Small intestine (tissue), 16 donors: ENCODE measurements around the gene ZCCHC18. TPM values are rescaled to one million over a fixed set of nuclear protein-coding genes. Genes with fewer than 3 reads are reported as not detected.
"Not testable (repeated sequence)": the region's sequence is repeated elsewhere in the genome, so short reads cannot be mapped to it uniquely, and the experiment has no call there.

Experiments used
- DNase-seq, 2 donors: peaks; one replicate each; pipeline versions ENCODE4 v3.0.0 to v3.0.0-alpha.2; 2013
- FAIRE-seq: peaks from 2 replicates; lab custom pipeline; 2012; peaks lifted over from hg19 to GRCh38; lab: Jason Lieb, UNC
- H3K27ac ChIP-seq, 3 donors: one replicate each; pipeline ENCODE4 v1.5.1; 2013; ENCODE audit warnings: low read length in 2 of 3, mild to moderate bottlenecking in 2 of 3, control low read depth in 1 of 3, inconsistent platforms in 1 of 3, low read depth in 1 of 3, moderate library complexity in 1 of 3
- H3K27me3 ChIP-seq, 3 donors: one replicate each; pipeline ENCODE4 v1.6.1; 2013; ENCODE audit warnings: low read length in 3 of 3, inconsistent platforms in 1 of 3; ENCODE audit not compliant: control insufficient read depth in 3 of 3, insufficient read depth in 3 of 3
- H3K36me3 ChIP-seq, 3 donors: one replicate each; pipeline ENCODE4 v1.6.1; 2013; ENCODE audit warnings: low read length in 3 of 3, inconsistent platforms in 1 of 3, low read depth in 1 of 3, mild to moderate bottlenecking in 1 of 3, moderate library complexity in 1 of 3; ENCODE audit not compliant: control insufficient read depth in 3 of 3, insufficient read depth in 2 of 3
- H3K4me1 ChIP-seq, 3 donors: one replicate each; pipeline ENCODE4 v1.6.1; 2013; ENCODE audit warnings: low read length in 2 of 3, inconsistent platforms in 1 of 3, low read depth in 1 of 3, mild to moderate bottlenecking in 1 of 3, moderate library complexity in 1 of 3; ENCODE audit not compliant: control insufficient read depth in 3 of 3, insufficient read depth in 2 of 3
- H3K4me3 ChIP-seq, 3 donors: one replicate each; pipeline ENCODE4 v1.5.1; 2013; ENCODE audit warnings: low read length in 3 of 3, control low read depth in 1 of 3, inconsistent platforms in 1 of 3, low read depth in 1 of 3, mild to moderate bottlenecking in 1 of 3, moderate library complexity in 1 of 3
- H3K9me3 ChIP-seq, 2 donors: one replicate each; pipeline ENCODE4 v1.6.1; 2013; ENCODE audit warnings: low read depth in 1 of 2, low read length in 1 of 2; ENCODE audit not compliant: control insufficient read depth in 2 of 2, insufficient read depth in 1 of 2
- WGBS, 3 donors: extraction: QIAGEN DNeasy Blood & Tissue Kit; methylation state at CpG; one replicate each; pipeline ENCODE4 v1.1.7; 2013; 5-methylcytosine and 5-hydroxymethylcytosine counted together
- long read RNA-seq, 10 donors: transcript quantifications; one replicate each; lab custom pipeline, GENCODE V29; 2026
- polyA plus RNA-seq, 4 donors: library from polyadenylated mRNA; stranded (reverse) in 3 of 4; unstranded in 1 of 4; fragments of 200-250 nt in 3 of 4; fragments of 120-200 nt in 1 of 4; gene quantifications; one replicate each; pipeline versions ENCODE4 v1.2.1 to v1.2.3, GENCODE V29; 2013
- donor health status: healthy with polysubstance abuse.
- donor health status: control.
- donor health status: control.
- donor health status: Bipolar disorder and iron deficiency.
- donor health status: healthy.

ZCCHC18 gene
- polyA plus RNA-seq = under 1 TPM in 2 of 4 donors, not detected in 2; 0.70 to 0.93 TPM
- long read RNA-seq, donor 1, partial matches to known transcripts = 14 of 15 reads
- long read RNA-seq, donor 1, other reads (novel, unspliced or antisense) = 0 of 15 reads
- long read RNA-seq, donor 2 = 0 reads
- long read RNA-seq, donor 3, partial matches to known transcripts = 0 of 7 reads
- long read RNA-seq, donor 3, other reads (novel, unspliced or antisense) = 5 of 7 reads
- long read RNA-seq, donor 4 = 0 reads
- long read RNA-seq, donor 5 = 0 reads
- long read RNA-seq, donor 6 = 0 reads
- long read RNA-seq, donor 7, partial matches to known transcripts = 0 of 4 reads
- long read RNA-seq, donor 7, other reads (novel, unspliced or antisense) = 0 of 4 reads
- long read RNA-seq, donor 8 = 0 reads
- long read RNA-seq, donor 9 = 0 reads
- long read RNA-seq, donor 10, partial matches to known transcripts = 0 of 2 reads
- long read RNA-seq, donor 10, other reads (novel, unspliced or antisense) = 0 of 2 reads

DNA sequence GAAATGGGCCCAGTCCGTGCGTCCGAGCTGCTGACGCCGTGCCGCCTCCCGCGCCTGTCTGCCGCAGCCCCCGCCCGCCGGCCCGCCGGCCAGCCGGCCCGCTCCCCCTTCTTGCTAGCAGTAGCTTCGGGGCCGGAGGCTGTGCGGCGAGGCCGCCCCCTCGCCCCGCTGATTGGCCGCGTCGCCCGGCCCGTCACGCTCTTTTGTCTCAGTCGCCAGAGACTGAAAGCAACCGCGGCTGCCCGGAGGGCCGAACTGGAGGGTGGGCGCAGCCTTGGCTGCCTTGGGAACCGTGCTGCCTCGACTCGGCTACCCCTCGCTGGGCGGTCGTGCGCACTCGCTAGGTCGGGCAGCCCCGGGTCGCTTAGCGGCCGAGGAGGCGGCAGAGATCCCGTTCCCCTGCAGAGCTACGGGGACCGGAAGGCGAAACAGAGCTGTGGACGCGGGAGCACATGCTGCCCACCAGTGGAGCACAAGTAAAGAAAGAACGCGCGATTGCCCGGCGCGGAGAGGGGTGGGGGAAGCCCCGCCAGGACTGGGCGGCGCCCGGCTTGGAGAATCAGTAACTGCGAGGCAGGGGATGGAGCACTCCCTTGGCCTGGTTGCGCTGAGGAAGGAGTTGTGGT lies at the start of gene ZCCHC18:
TSS of gene ZCCHC18 (plus strand) at position 198 of the 626 bp plus-strand sequence. CDS start 1,589 bp downstream, outside the sequence.
- peak within 1 kb of the TSS; percentile 0 to 89 (median 68) for H3K27ac ChIP-seq
- H3K27me3 ChIP-seq = peaks cover 0 to 13% (median 0%) of the 10 kb centered on the region in 3 donors
- FAIRE-seq = no peak
- H3K9me3 ChIP-seq = no peaks in the 10 kb centered on the region
- no peaks in the 10 kb centered on the region for H3K36me3 ChIP-seq
- 0 to 28% (median 13%) methylated on average over 49 to 67 of the region's 67 CpGs for WGBS, 3 donors
- H3K4me1 ChIP-seq = no peaks in the 10 kb centered on the region
- DNase-seq = peak in 1 of 2 donors; percentile 48
- peak within 1 kb of the TSS; percentile 36 to 51 (median 50) for H3K4me3 ChIP-seq

DNA sequence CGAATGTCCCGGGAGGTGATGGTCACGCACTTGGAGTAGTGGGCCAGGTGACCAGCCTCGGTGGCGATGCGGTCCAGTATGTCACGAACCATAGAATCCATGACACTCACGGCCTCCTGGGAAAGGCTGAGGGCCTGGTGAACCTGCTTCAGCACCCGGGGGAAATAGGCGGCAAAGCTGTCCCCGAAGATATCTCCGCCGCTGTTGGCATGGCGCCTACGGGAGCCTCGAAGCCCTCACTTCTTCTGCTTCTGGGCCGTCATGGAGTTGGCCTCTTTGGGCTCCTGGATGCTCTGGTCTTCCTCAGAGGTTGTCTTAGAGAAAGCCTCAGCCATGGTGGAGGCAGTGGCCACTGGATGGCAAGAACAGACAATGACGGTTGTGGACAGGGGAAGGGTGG lies 49.7 kb upstream of the ZCCHC18 start:
- FAIRE-seq = not testable (repeated sequence)

DNA sequence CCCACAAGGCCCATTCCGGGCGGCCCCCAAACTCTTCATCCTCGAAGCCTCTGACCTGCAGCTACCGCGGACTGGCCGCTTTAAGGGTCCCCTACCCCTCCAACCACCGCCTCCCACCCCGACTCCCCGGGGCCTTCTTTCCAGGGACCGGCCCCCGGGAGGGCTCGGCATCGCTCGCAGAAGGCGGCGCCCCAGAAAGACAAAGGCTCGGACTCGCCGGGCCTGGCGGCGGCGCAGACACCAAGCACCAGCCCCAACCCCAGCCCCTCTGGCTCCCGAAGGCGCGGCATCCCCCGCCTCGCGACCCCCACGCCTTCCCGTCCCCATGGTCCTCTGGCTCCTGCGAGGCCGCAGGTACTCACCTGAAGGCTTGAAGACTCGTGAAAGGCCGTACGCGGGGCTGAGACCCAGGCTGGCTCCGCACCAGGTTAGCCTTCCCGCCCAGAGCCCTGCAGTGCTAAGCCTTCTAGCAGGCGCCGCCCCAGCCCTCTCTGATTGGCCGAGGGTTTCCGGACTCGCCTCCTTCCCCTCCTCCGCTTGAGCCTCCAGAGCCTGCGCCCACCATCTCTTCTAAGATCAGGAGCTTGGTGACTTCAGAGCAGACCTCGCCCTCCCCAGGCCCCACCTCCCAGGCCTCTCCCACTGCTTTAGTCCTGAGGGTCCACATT lies 36.4 kb upstream of the ZCCHC18 start, which contains the start of gene TMSB15C:
TSS of gene TMSB15C (minus strand) at position 459 of the 668 bp plus-strand sequence.
- not testable (repeated sequence) for H3K4me1 ChIP-seq, H3K27ac ChIP-seq, H3K9me3 ChIP-seq, H3K36me3 ChIP-seq, DNase-seq, FAIRE-seq, H3K27me3 ChIP-seq, H3K4me3 ChIP-seq
- no CpG with 5 or more reads among the region's 46 CpGs for WGBS, 3 donors

More for the DNA sequence above, 49.7 kb upstream of the ZCCHC18 start:
- not testable (repeated sequence) for H3K4me3 ChIP-seq, H3K4me1 ChIP-seq, DNase-seq, H3K9me3 ChIP-seq, H3K27me3 ChIP-seq, H3K36me3 ChIP-seq, H3K27ac ChIP-seq
- WGBS, 3 donors = 96 to 100% (median 97%) methylated on average over 5 to 10 of the region's 18 CpGs

DNA sequence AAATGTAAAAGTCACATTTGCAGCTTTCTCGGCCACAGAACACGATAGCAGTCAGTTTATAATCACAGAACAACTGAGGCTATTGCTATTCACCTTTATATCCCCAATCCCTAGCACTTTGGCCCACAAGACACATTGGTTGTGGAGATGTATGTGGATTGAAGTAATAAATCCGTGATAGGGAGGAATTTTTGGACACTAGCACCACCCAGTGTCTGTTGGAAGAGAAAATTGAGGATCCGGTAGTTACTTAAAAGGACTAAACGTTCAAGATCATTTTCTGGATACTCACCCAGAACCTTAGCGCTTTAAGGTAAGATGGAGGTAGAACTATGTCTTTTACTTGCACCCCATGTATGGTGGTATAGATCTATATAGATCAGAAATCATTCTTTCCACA lies 34.5 kb upstream of the ZCCHC18 start:
- not testable (repeated sequence) for FAIRE-seq, DNase-seq, H3K27ac ChIP-seq, H3K4me1 ChIP-seq, H3K27me3 ChIP-seq, H3K4me3 ChIP-seq, H3K9me3 ChIP-seq, H3K36me3 ChIP-seq
- no CpG with 5 or more reads among the region's 6 CpGs for WGBS, 3 donors

DNA sequence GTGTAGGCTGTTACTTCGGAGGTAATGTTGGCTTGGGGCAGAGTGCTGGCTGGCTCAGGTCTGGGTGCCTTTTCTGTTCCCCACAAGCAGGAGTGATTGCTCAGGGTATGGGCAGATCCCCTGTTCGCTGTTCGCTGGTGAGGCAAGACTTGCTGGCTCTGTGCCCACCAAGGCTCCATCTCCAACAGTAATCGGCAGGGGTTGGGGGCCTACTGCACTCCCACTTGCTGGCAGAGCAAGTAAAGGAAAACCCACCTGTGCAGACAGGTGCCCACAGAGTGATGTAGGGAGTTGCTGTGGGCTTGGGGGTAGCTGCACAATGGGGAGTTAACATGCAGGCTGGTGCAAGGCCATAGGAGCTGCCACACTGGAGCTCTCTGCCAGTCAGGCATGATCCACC lies 28.3 kb upstream of the ZCCHC18 start:
- no peaks in the 10 kb centered on the region for H3K36me3 ChIP-seq
- FAIRE-seq = no peak
- no peak overlapping the region for H3K27ac ChIP-seq
- no peaks in the 10 kb centered on the region for H3K4me1 ChIP-seq
- H3K27me3 ChIP-seq = no peaks in the 10 kb centered on the region
- no peaks in the 10 kb centered on the region for H3K9me3 ChIP-seq
- DNase-seq = no peak
- no peak overlapping the region for H3K4me3 ChIP-seq
- WGBS, 3 donors = 65 to 86% (median 74%) methylated on average over 4 of the region's 4 CpGs

DNA sequence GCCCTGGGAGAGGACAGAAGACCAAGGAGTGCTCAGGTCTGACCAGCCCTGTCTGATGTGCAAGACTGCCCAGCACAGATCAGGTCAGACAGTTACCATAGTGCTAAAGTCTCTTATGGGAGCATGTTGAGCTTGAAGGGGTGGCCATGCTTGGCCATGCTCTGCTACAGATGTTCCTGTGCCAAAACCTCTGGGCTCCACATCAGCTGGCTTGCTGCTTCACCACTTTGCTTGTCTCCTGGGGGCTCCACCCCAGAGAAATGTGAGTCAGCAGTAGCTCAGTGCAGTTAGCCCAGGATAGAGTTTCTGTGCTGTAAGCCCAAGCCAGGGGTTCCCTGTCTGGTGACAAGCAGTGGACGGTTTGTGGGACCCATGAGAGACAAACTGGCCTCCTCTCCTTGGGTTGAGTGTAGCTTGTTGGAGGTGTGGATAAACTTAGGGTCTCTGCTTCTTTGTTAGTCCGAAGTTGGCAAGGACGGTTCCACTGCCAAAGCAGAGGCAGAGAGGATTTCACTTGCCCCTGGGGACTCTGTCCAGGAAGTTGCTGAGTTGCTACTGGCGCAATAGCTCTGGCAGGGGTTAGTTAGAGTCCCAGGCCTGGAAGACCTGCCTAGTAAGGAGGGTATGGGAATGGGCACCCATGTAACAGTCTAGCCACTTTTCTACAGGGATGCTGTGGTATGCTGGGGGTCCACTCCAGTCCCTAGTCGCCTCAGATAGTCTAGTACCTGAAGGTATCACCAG lies 27.6 kb upstream of the ZCCHC18 start:
- no peak overlapping the region for H3K4me3 ChIP-seq
- no peak overlapping the region for H3K27ac ChIP-seq
- no peaks in the 10 kb centered on the region for H3K27me3 ChIP-seq
- WGBS, 3 donors = 67 to 73% (median 69%) methylated on average over 5 of the region's 5 CpGs
- H3K4me1 ChIP-seq = no peaks in the 10 kb centered on the region
- H3K36me3 ChIP-seq = no peaks in the 10 kb centered on the region
- no peak for DNase-seq
- H3K9me3 ChIP-seq = no peaks in the 10 kb centered on the region
- no peak for FAIRE-seq

DNA sequence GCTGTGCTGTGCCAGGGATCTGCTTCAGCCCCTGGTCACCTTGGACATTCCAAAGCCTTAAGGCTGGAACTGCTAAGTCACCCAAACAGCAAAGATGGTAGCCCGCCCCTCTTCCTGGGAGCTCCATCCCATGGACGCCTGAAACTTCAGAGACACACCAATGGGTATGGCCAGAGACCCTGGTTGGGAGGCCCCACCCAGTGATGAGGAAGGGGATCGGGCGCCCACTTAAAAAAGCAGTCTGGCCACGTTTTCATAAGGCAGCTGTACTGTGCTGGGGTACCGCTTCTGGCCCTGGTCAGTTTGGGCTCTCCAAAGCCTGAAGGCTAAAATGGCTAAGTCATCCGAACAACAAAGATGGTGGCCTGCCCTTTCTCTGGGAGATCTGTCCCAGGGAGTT lies 26.8 kb upstream of the ZCCHC18 start:
- Histone ChIP-seq H3K27me3 (no peaks in the 10 kb centered on the region), H3K4me1 (no peaks in the 10 kb centered on the region), H3K4me3 (no peak overlapping the region), H3K36me3 (no peaks in the 10 kb centered on the region), H3K27ac (no peak overlapping the region), H3K9me3 (no peaks in the 10 kb centered on the region)
- 86 to 91% (median 86%) methylated on average over 6 to 7 of the region's 7 CpGs for WGBS, 3 donors
- no peak for DNase-seq
- FAIRE-seq = no peak

DNA sequence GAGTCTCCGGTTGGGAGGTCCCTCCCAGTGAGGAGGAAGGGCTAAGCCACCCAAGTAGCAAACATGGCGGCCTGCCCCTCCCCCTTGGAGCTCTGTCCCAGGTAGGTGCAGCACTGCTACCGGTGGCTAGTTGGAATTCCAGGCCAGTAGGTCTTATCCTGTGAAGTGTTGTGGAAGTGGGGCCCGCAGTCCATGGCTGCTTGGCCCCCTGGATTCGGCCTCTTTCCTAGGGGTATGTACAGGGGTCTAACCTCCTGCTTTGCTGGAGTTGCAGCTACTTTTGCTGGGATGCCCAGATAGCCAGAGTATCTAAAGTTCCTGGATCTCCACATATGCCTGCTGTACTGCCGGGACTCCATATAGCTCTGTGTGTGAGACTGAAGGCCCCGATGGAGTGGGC lies 26.4 kb upstream of the ZCCHC18 start:
- WGBS, 3 donors = 85 to 89% (median 87%) methylated on average over 7 of the region's 7 CpGs
- Histone ChIP-seq H3K36me3 (no peaks in the 10 kb centered on the region), H3K4me1 (no peaks in the 10 kb centered on the region), H3K27ac (no peak overlapping the region), H3K27me3 (no peaks in the 10 kb centered on the region), H3K4me3 (no peak overlapping the region), H3K9me3 (no peaks in the 10 kb centered on the region)
- DNase-seq (no peak), FAIRE-seq (no peak)
